H1 (cell line): Measurements from ENCODE around the gene OSBP2. TPM values are rescaled to one million over a fixed set of nuclear protein-coding genes. Genes with fewer than 3 reads are reported as not detected.

ENCODE experiments used
- CTCF ChIA-PET: fragments of 300-600 bp; sonication (Branson Sonifier 250); formaldehyde crosslinking; loops from one replicate; lab custom pipeline; 2021; ENCODE audit not compliant: partially characterized antibody; lab: Charles Lee
- POLR2A ChIA-PET: fragments of 300-600 bp; sonication (Branson Sonifier 250); formaldehyde crosslinking; loops from one replicate; lab custom pipeline; 2021; ENCODE audit warnings: inconsistent platforms; ENCODE audit not compliant: partially characterized antibody; lab: Charles Lee
- DNase-seq, 2 experiments: peaks; one replicate each; pipeline versions ENCODE4 v3.0.0 to v3.0.0-alpha.2; 2010 to 2022; ENCODE audit warnings: low spot score in 2 of 2, low read depth in 1 of 2, mixed read lengths in 1 of 2
- FAIRE-seq: peaks from 2 replicates; lab custom pipeline; 2011; peaks lifted over from hg19 to GRCh38; lab: Jason Lieb, UNC
- H2AFZ ChIP-seq: 2 replicates; pipeline ENCODE4 v1.8.1; 2012; ENCODE audit warnings: low read length, inconsistent platforms
- H2AK5ac ChIP-seq: 2 replicates; pipeline ENCODE4 v1.6.1; 2013; ENCODE audit warnings: low read depth, low read length
- H2BK120ac ChIP-seq: replicated peaks from 2 replicates; pipeline ENCODE3; 2013; ENCODE audit warnings: low read depth, low read length, inconsistent platforms
- H2BK12ac ChIP-seq: 2 replicates; pipeline ENCODE4 v1.6.1; 2013; ENCODE audit warnings: low read depth, low read length
- H2BK15ac ChIP-seq: 2 replicates; pipeline ENCODE4 v1.6.1; 2013; ENCODE audit warnings: low read length
- H2BK20ac ChIP-seq: 2 replicates; pipeline ENCODE4 v1.6.1; 2013; ENCODE audit warnings: low read length
- H2BK5ac ChIP-seq: 2 replicates; pipeline ENCODE4 v1.6.1; 2013; ENCODE audit warnings: low read depth, low read length
- H3K14ac ChIP-seq: 2 replicates; pipeline ENCODE4 v1.6.1; 2013; ENCODE audit warnings: inconsistent platforms; ENCODE audit not compliant: insufficient read length
- H3K18ac ChIP-seq: 2 replicates; pipeline ENCODE4 v1.6.1; 2013; ENCODE audit warnings: low read length; ENCODE audit errors: extremely low read depth
- H3K23ac ChIP-seq: 2 replicates; pipeline ENCODE4 v1.6.1; 2013; ENCODE audit warnings: inconsistent platforms; ENCODE audit not compliant: insufficient read length
- H3K23me2 ChIP-seq: 2 replicates; pipeline ENCODE4 v1.6.1; 2013; ENCODE audit warnings: low read depth, low read length
- H3K27ac ChIP-seq: 2 replicates; pipeline ENCODE4 v1.6.1; 2011; ENCODE audit warnings: low read depth, low read length, inconsistent platforms
- H3K27me3 ChIP-seq, 4 experiments: replicated peaks in 1 of 4; 1 replicate in 1 of 4; 2 replicates in 3 of 4; pipeline versions ENCODE4 v1.6.1 to v1.8.1; 2011 to 2013; ENCODE audit warnings: low read length in 3 of 4, mild to moderate bottlenecking in 3 of 4, inconsistent platforms in 2 of 4, mixed read lengths in 2 of 4, moderate library complexity in 1 of 4; ENCODE audit not compliant: control insufficient read depth in 3 of 4, insufficient read depth in 3 of 4; ENCODE audit errors: extremely low read depth in 1 of 4
- H3K36me3 ChIP-seq, 4 experiments: 2 replicates each; pipeline versions ENCODE4 v1.6.1 to v1.8.1; 2011 to 2013; ENCODE audit warnings: mild to moderate bottlenecking in 4 of 4, low read length in 3 of 4, moderate library complexity in 2 of 4, control low read depth in 1 of 4, inconsistent platforms in 1 of 4; ENCODE audit not compliant: insufficient read depth in 4 of 4, control insufficient read depth in 2 of 4
- H3K4ac ChIP-seq: replicated peaks from 2 replicates; pipeline ENCODE3; 2013; ENCODE audit warnings: low read length, low read depth, mixed read lengths, inconsistent platforms; ENCODE audit not compliant: insufficient read length
- H3K4me1 ChIP-seq, 4 experiments: replicated peaks in 1 of 4; 1 replicate in 1 of 4; 2 replicates in 3 of 4; pipeline versions ENCODE4 v1.6.1 to v1.8.1; 2011 to 2013; ENCODE audit warnings: low read length in 3 of 4, inconsistent platforms in 2 of 4, mixed read lengths in 1 of 4; ENCODE audit not compliant: insufficient read depth in 4 of 4, control insufficient read depth in 3 of 4
- H3K4me2 ChIP-seq, 2 experiments: 2 replicates each; pipeline versions ENCODE4 v1.6.1 to v1.8.1; 2011 to 2013; ENCODE audit warnings: low read depth in 2 of 2, low read length in 2 of 2, control low read depth in 1 of 2, inconsistent platforms in 1 of 2, mild to moderate bottlenecking in 1 of 2; ENCODE audit not compliant: insufficient read depth in 1 of 2
- H3K4me3 ChIP-seq, 4 experiments: fragments of 200-600, 300-600 bp in 1 of 4; sonication (generic), shearing (Covaris generic), sonication (Bioruptor Twin) in 1 of 4; 2 replicates each; pipeline versions ENCODE4 v1.5.1 to v1.8.1; 2011 to 2016; ENCODE audit warnings: low read length in 4 of 4, low read depth in 3 of 4, control low read depth in 2 of 4, inconsistent platforms in 2 of 4, mild to moderate bottlenecking in 2 of 4, mixed read lengths in 1 of 4, moderate library complexity in 1 of 4; ENCODE audit not compliant: insufficient read depth in 2 of 4; ENCODE audit errors: extremely low read depth in 1 of 4
- H3K56ac ChIP-seq: replicated peaks from 2 replicates; pipeline ENCODE3; 2013; ENCODE audit warnings: low read depth, mild to moderate bottlenecking, mixed read lengths, low read length, inconsistent platforms; ENCODE audit not compliant: insufficient read length
- H3K79me1 ChIP-seq: 2 replicates; pipeline ENCODE4 v1.6.1; 2013; ENCODE audit warnings: low read depth, low read length, control low read depth
- H3K79me2 ChIP-seq, 2 experiments: 2 replicates each; pipeline versions ENCODE4 v1.6.1 to v1.8.1; 2012 to 2013; ENCODE audit warnings: low read length in 2 of 2, mild to moderate bottlenecking in 2 of 2, inconsistent platforms in 1 of 2; ENCODE audit not compliant: insufficient read depth in 2 of 2, control insufficient read depth in 1 of 2
- H3K9ac ChIP-seq, 4 experiments: replicated peaks in 1 of 4; 1 replicate in 1 of 4; 2 replicates in 3 of 4; pipeline versions ENCODE4 v1.6.1 to v1.8.1; 2011 to 2013; ENCODE audit warnings: low read depth in 3 of 4, low read length in 3 of 4, control low read depth in 2 of 4, mild to moderate bottlenecking in 2 of 4, moderate library complexity in 2 of 4, inconsistent platforms in 1 of 4; ENCODE audit errors: extremely low read depth in 1 of 4
- H3K9me3 ChIP-seq, 2 experiments: 2 replicates each; pipeline versions ENCODE4 v1.6.1 to v1.8.1; 2012 to 2013; ENCODE audit warnings: mild to moderate bottlenecking in 2 of 2, moderate library complexity in 2 of 2, control low read depth in 1 of 2, inconsistent platforms in 1 of 2, low read depth in 1 of 2, low read length in 1 of 2, mixed read lengths in 1 of 2; ENCODE audit not compliant: insufficient read depth in 2 of 2
- H4K20me1 ChIP-seq, 2 experiments: replicated peaks in 1 of 2; 2 replicates each; pipeline versions ENCODE3 to v1.8.1; 2011 to 2013; ENCODE audit warnings: inconsistent platforms in 2 of 2, low read length in 2 of 2, mild to moderate bottlenecking in 1 of 2; ENCODE audit not compliant: insufficient read depth in 2 of 2, control insufficient read depth in 1 of 2
- H4K5ac ChIP-seq: 2 replicates; pipeline ENCODE4 v1.6.1; 2013; ENCODE audit warnings: low read length, low read depth, mixed read lengths, inconsistent platforms; ENCODE audit not compliant: insufficient read length
- H4K8ac ChIP-seq: 2 replicates; pipeline ENCODE4 v1.8.0; 2013; ENCODE audit warnings: mild to moderate bottlenecking, moderate library complexity, low read length, inconsistent platforms; ENCODE audit not compliant: insufficient read depth; ENCODE audit errors: extremely low read depth
- H4K91ac ChIP-seq: replicated peaks from 2 replicates; pipeline ENCODE3; 2013; ENCODE audit warnings: low read length, mixed read lengths, inconsistent platforms; ENCODE audit not compliant: insufficient read length
- RAD21 ChIP-seq, 2 experiments: IDR thresholded peaks in 1 of 2; conservative IDR thresholded peaks in 1 of 2; 2 replicates each; pipeline ENCODE4 v1.6.1; 2011; ENCODE audit warnings: low read depth in 2 of 2, low read length in 2 of 2, improper control_type of control experiment in 1 of 2, inconsistent platforms in 1 of 2, mild to moderate bottlenecking in 1 of 2, moderate library complexity in 1 of 2
- SIN3A ChIP-seq, 2 experiments: IDR thresholded peaks in 1 of 2; conservative IDR thresholded peaks in 1 of 2; 2 replicates each; pipeline ENCODE4 v1.6.1; 2011 to 2012; ENCODE audit warnings: low read length in 2 of 2, improper control_type of control experiment in 1 of 2, low read depth in 1 of 2, mild to moderate bottlenecking in 1 of 2
- SUZ12 ChIP-seq: fragments of 200-600 bp; sonication (generic); IDR thresholded peaks from 2 replicates; pipeline ENCODE4 v1.6.1; 2012; ENCODE audit warnings: mild to moderate bottlenecking, inconsistent platforms, low read length, moderate library complexity, mixed read lengths
- TAF1 ChIP-seq: IDR thresholded peaks from 2 replicates; pipeline ENCODE4 v1.6.1; 2011; ENCODE audit warnings: mild to moderate bottlenecking, low read depth, low read length
- ZNF274 ChIP-seq: IDR thresholded peaks from 2 replicates; pipeline ENCODE4 v1.7.0; 2012; ENCODE audit warnings: low read length, borderline replicate concordance; ENCODE audit errors: extremely low read depth
- WGBS, 2 experiments: shearing (Covaris generic) in 1 of 2; methylation state at CpG; one replicate each; pipeline versions ENCODE4 v1.1.6 to v1.1.7; 2013 to 2015; ENCODE audit warnings: low lambda C conversion rate in 2 of 2, mixed read lengths in 2 of 2, inconsistent platforms in 1 of 2, low coverage in 1 of 2, missing lambda C conversion rate in 1 of 2; ENCODE audit not compliant: insufficient replicate concordance in 2 of 2, insufficient coverage in 1 of 2, insufficient read length in 1 of 2; ENCODE audit errors: extremely low coverage in 1 of 2, missing lambda C conversion rate in 1 of 2; 5-methylcytosine and 5-hydroxymethylcytosine counted together
- polyA plus RNA-seq, 7 experiments: library from polyadenylated mRNA; depleted of rRNA in 3 of 7; stranded (reverse) in 5 of 7; unstranded in 2 of 7; fragments of >200 nt in 5 of 7; fragments of 200-250 nt in 2 of 7; gene quantifications; 1 replicate in 5 of 7; 2 replicates in 1 of 7; 4 replicates in 1 of 7; pipeline versions ENCODE4 v1.2.1 to v1.2.3, GENCODE V29; 2011 to 2013; ENCODE audit warnings: missing spikeins in 2 of 7, mixed read lengths in 2 of 7
- total RNA-seq: library from RNA; stranded (reverse); fragmentation: NEBNext Ultra II Directional; extraction: Animal tissue kit (Norgen Biotek cat#: 25700); gene quantifications from 2 replicates; pipeline ENCODE4 v1.2.1, GENCODE V29; 2021

Gene OSBP2
- total and polyA plus RNA-seq, 2 of the 8 experiments (the other 6 are each of a cell fraction or from before 2014, with no cell fraction given): 3.4 to 3.7 TPM

DNA sequence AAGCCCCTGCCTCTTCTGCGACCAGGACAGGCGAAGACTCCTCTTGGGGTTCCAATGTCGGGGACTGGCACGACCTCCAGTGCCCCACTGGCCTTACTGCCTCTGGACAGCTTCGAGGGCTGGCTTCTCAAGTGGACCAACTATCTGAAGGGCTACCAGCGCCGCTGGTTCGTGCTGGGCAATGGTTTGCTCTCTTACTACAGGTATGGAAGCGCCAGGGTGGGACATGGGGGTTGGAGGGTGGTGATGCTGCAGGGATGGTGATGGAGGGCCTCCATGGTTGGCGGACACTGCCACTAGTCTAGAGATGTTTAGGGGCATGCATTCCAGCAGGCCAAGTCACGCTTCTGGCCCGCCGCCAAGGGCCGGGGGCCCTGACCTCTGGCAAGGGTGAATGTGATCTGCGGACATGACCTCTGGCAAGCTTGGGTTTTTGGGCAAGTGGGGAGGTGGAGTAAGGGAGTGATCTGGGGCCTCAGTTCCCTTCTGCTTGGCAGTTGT lies 727 bp downstream of the OSBP2 start:
- peak overlapping the region; percentile 61; the same call in 1 of the 2 replicates for H2AFZ ChIP-seq
- DNase-seq (no peak), FAIRE-seq (no peak)
- H3K56ac ChIP-seq: peak overlapping the region; percentile 59
- H3K23me2 ChIP-seq: peaks cover 13% of the 10 kb centered on the region; the same call in 1 of the 2 replicates
- no peak for TF ChIP-seq SIN3A (conservative IDR thresholded peaks at IDR 0.05 in 1 of 2, IDR thresholded peaks at IDR 0.05 in 1 of 2; ENCODE audit: low read depth in 1 of 2, low read length in 2 of 2)
- no peak for TF ChIP-seq ZNF274
- peak in 1 of 2 experiments; percentile 24; a peak in 1 of 4 replicates for TF ChIP-seq RAD21 (IDR thresholded peaks at IDR 0.05 in 1 of 2, conservative IDR thresholded peaks at IDR 0.05 in 1 of 2; ENCODE audit: low read depth in 2 of 2, low read length in 2 of 2)
- TF ChIP-seq TAF1: no peak
- TF ChIP-seq SUZ12: peak; percentile 30; the same call in 1 of the 2 replicates
- peak overlapping the region; percentile 46; the same call in 1 of the 2 replicates for H2BK15ac ChIP-seq
- peak overlapping the region; percentile 69 for H3K4ac ChIP-seq
- H2BK20ac ChIP-seq: no peak overlapping the region
- H3K27me3 ChIP-seq: peaks cover 0 to 17% (median 14%) of the 10 kb centered on the region in 4 experiments; a peak in 6 of 7 replicates
- H3K14ac ChIP-seq: no peak overlapping the region
- peak overlapping the region; percentile 35; the same call in 1 of the 2 replicates for H2BK5ac ChIP-seq
- H4K5ac ChIP-seq: no peak overlapping the region
- no peaks in the 10 kb centered on the region for H3K9me3 ChIP-seq
- H3K23ac ChIP-seq: no peak overlapping the region
- ChIA-PET POLR2A (interaction anchor here (0.6 to 2.2 kb wide), 6 partner anchors 10 to 60 kb away, joined by 3 to 8 read pairs (median 5); partner anchors contain the start of genes DUSP18 and SLC35E4), CTCF (interaction anchor here (1.3 to 3.0 kb wide), 4 partner anchors 10 to 60 kb away, joined by 4 to 16 read pairs (median 6); partner anchors contain the start of gene SLC35E4)
- H3K18ac ChIP-seq: no peak overlapping the region
- peaks cover 0 to 5% of the 10 kb centered on the region in 2 experiments for H4K20me1 ChIP-seq
- peak overlapping the region; percentile 80 to 82 for H3K4me2 ChIP-seq
- H4K8ac ChIP-seq: peak overlapping the region; percentile 45; the same call in 1 of the 2 replicates
- peak overlapping the region; percentile 46 to 68 (median 62) for H3K4me3 ChIP-seq
- H3K79me2 ChIP-seq: no peaks in the 10 kb centered on the region
- no peak overlapping the region; a peak in 1 of 7 replicates for H3K9ac ChIP-seq
- no peak overlapping the region for H2AK5ac ChIP-seq
- peak overlapping the region; percentile 54 for H2BK120ac ChIP-seq
- H3K4me1 ChIP-seq: peaks cover 0 to 6% (median 3%) of the 10 kb centered on the region in 4 experiments; a peak in 4 of 7 replicates
- H3K79me1 ChIP-seq: no peaks in the 10 kb centered on the region
- H4K91ac ChIP-seq: no peak overlapping the region
- no peaks in the 10 kb centered on the region for H3K36me3 ChIP-seq
- no peak overlapping the region for H2BK12ac ChIP-seq
- WGBS, 2 experiments: 61% methylated on average over 15 of the region's 15 CpGs; no CpG with 5 or more reads in 1 of the 2 experiments
- no peak overlapping the region for H3K27ac ChIP-seq
